Small intestine (tissue), 7 donors: ENCODE data around the gene CRTAC1. TPM values are rescaled to one million over a fixed set of nuclear protein-coding genes. Genes with fewer than 3 reads are reported as not detected.
A peak's percentile ranks its signal among the peaks of the same experiment; 100 is the strongest.
"Not testable (repeated sequence)": the region's sequence is repeated elsewhere in the genome, so short reads cannot be mapped to it uniquely, and the experiment has no call there.

Source experiments
- DNase-seq, 2 donors: peaks; one replicate each; pipeline versions ENCODE4 v3.0.0 to v3.0.0-alpha.2; 2013
- FAIRE-seq: peaks from 2 replicates; lab custom pipeline; 2012; peaks lifted over from hg19 to GRCh38; lab: Jason Lieb, UNC
- H3K27ac ChIP-seq, 3 donors: one replicate each; pipeline ENCODE4 v1.5.1; 2013; ENCODE audit warnings: low read length in 2 of 3, mild to moderate bottlenecking in 2 of 3, control low read depth in 1 of 3, inconsistent platforms in 1 of 3, low read depth in 1 of 3, moderate library complexity in 1 of 3
- H3K27me3 ChIP-seq, 3 donors: one replicate each; pipeline ENCODE4 v1.6.1; 2013; ENCODE audit warnings: low read length in 3 of 3, inconsistent platforms in 1 of 3; ENCODE audit not compliant: control insufficient read depth in 3 of 3, insufficient read depth in 3 of 3
- H3K36me3 ChIP-seq, 3 donors: one replicate each; pipeline ENCODE4 v1.6.1; 2013; ENCODE audit warnings: low read length in 3 of 3, inconsistent platforms in 1 of 3, low read depth in 1 of 3, mild to moderate bottlenecking in 1 of 3, moderate library complexity in 1 of 3; ENCODE audit not compliant: control insufficient read depth in 3 of 3, insufficient read depth in 2 of 3
- H3K4me1 ChIP-seq, 3 donors: one replicate each; pipeline ENCODE4 v1.6.1; 2013; ENCODE audit warnings: low read length in 2 of 3, inconsistent platforms in 1 of 3, low read depth in 1 of 3, mild to moderate bottlenecking in 1 of 3, moderate library complexity in 1 of 3; ENCODE audit not compliant: control insufficient read depth in 3 of 3, insufficient read depth in 2 of 3
- H3K4me3 ChIP-seq, 3 donors: one replicate each; pipeline ENCODE4 v1.5.1; 2013; ENCODE audit warnings: low read length in 3 of 3, control low read depth in 1 of 3, inconsistent platforms in 1 of 3, low read depth in 1 of 3, mild to moderate bottlenecking in 1 of 3, moderate library complexity in 1 of 3
- H3K9me3 ChIP-seq, 2 donors: one replicate each; pipeline ENCODE4 v1.6.1; 2013; ENCODE audit warnings: low read depth in 1 of 2, low read length in 1 of 2; ENCODE audit not compliant: control insufficient read depth in 2 of 2, insufficient read depth in 1 of 2
- WGBS, 3 donors: extraction: QIAGEN DNeasy Blood & Tissue Kit; methylation state at CpG; one replicate each; pipeline ENCODE4 v1.1.7; 2013; 5-methylcytosine and 5-hydroxymethylcytosine counted together
- polyA plus RNA-seq, 4 donors: library from polyadenylated mRNA; stranded (reverse) in 3 of 4; unstranded in 1 of 4; fragments of 200-250 nt in 3 of 4; fragments of 120-200 nt in 1 of 4; gene quantifications; one replicate each; pipeline versions ENCODE4 v1.2.1 to v1.2.3, GENCODE V29; 2013
- donor health status: healthy with polysubstance abuse.
- donor health status: control.
- donor health status: control.
- donor health status: Bipolar disorder and iron deficiency.
- donor health status: healthy.

Gene CRTAC1
- polyA plus RNA-seq, 4 donors: 0.75 to 2.3 TPM; not detected in 2

GRCh38 chr10:97849687-97850402 lies 180.6 kb downstream of the CRTAC1 start, which contains the start of gene GOLGA7B:
Gene GOLGA7B (plus strand): TSS chr10:97849843. CDS start chr10:97850304, 461 bp downstream.
- Histone ChIP-seq H3K27ac (peak within 1 kb of the TSS in 1 of 3 donors; percentile 63), H3K9me3 (no peaks in the 10 kb centered on the region), H3K36me3 (peaks cover 0 to 2% (median 0%) of the 10 kb centered on the region in 3 donors), H3K4me3 (peak within 1 kb of the TSS; percentile 53 to 86 (median 65)), H3K27me3 (peaks cover 0 to 14% (median 2%) of the 10 kb centered on the region in 3 donors), H3K4me1 (peaks cover 0 to 14% (median 2%) of the 10 kb centered on the region in 3 donors)
- DNase-seq (peak; percentile 49 to 80), FAIRE-seq (no peak)
- 1% methylated on average over 43 to 87 of the region's 87 CpGs for WGBS, 3 donors

GRCh38 chr10:97849103-97849686 lies 181.2 kb downstream of the CRTAC1 start:
- Histone ChIP-seq H3K4me1 (peaks cover 0 to 9% (median 0%) of the 10 kb centered on the region in 3 donors), H3K27me3 (peaks cover 0 to 14% (median 2%) of the 10 kb centered on the region in 3 donors), H3K4me3 (peak overlapping the region; percentile 53 to 86 (median 65)), H3K27ac (peak overlapping the region in 1 of 3 donors; percentile 63), H3K9me3 (peaks cover 0 to 1% of the 10 kb centered on the region in 2 donors), H3K36me3 (peaks cover 0 to 2% (median 0%) of the 10 kb centered on the region in 3 donors)
- WGBS, 3 donors: 0 to 5% (median 2%) methylated on average over 11 to 16 of the region's 16 CpGs
- FAIRE-seq (no peak), DNase-seq (peak; percentile 54 to 67)

DNA sequence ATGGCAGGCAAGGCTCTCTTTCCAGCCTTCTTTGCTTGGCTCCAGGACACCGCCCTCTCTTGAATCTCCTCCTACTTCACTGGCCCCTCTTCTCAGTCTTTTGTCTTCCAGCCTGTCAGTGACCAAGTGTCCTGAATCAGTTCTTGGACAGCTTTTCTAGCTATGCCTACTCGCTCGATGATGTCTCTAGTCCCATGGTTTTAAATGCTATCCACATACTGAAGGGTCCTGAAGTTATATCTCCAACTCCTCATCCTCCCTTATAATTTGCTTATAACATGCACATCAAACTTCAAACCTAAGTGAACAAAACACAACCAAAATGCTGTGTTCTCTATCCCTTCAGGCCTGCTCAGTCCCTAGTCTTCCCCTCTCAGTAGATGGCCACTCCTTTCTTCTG lies 185.7 kb downstream of the CRTAC1 start:
- peaks cover 0 to 8% of the 10 kb centered on the region in 2 donors for H3K9me3 ChIP-seq
- H3K27ac ChIP-seq: no peak overlapping the region
- peaks cover 0 to 2% (median 2%) of the 10 kb centered on the region in 3 donors for H3K27me3 ChIP-seq

DNA sequence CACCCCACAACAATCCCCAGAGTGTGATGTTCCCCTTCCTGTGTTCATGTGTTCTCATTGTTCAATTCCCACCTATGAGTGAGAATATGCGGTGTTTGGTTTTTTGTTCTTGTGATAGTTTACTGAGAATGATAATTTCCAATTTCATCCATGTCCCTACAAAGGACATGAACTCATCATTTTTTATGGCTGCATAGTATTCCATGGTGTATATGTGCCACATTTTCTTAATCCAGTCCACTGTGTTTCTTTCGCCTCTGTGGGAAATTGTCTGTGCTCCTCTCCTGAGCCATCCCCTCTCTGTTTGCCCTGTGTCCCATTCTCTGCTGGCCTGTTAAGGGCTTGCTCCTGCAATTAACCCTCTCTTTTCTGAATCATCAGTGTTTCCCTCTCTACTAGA lies 186.4 kb downstream of the CRTAC1 start:
- H3K4me1 ChIP-seq, H3K27ac ChIP-seq, H3K9me3 ChIP-seq, FAIRE-seq, H3K36me3 ChIP-seq, H3K27me3 ChIP-seq, DNase-seq, H3K4me3 ChIP-seq: not testable (repeated sequence)
- WGBS, 3 donors: 90 to 100% (median 95%) methylated on average over 1 of the region's 2 CpGs

More for the DNA sequence above, 185.7 kb downstream of the CRTAC1 start:
- FAIRE-seq: no peak
- WGBS, 3 donors: 90 to 98% (median 96%) methylated on average over 3 of the region's 3 CpGs
- peaks cover 0 to 6% (median 0%) of the 10 kb centered on the region in 3 donors for H3K4me1 ChIP-seq
- DNase-seq: no peak
- H3K4me3 ChIP-seq: no peak overlapping the region
- no peaks in the 10 kb centered on the region for H3K36me3 ChIP-seq

DNA sequence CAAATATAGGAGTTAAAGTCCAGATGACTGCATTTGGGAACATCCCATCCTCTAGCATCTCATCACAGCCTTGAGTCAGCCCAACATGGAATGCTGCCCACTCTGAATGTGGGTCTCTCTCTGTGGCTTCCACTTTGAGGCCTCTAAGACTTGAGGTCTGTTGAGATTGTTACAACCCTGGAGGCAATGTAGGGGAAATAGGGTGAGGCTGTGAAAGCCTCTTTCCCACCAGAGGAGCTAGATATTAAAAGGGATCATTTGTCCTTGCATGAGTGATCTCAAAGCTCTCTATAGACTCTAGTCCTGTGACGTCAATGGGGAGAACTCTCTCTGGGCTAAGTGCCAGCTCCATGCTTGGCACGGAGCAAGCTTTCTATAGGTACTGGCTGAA lies 187.1 kb downstream of the CRTAC1 start:
- H3K4me1 ChIP-seq: peaks cover 0 to 6% (median 0%) of the 10 kb centered on the region in 3 donors
- WGBS, 3 donors: 8 to 40% (median 11%) methylated on average over 2 of the region's 2 CpGs
- H3K36me3 ChIP-seq: no peaks in the 10 kb centered on the region
- H3K4me3 ChIP-seq: no peak overlapping the region
- H3K9me3 ChIP-seq: peaks cover 0 to 8% of the 10 kb centered on the region in 2 donors
- peaks cover 0 to 2% (median 0%) of the 10 kb centered on the region in 3 donors for H3K27me3 ChIP-seq
- DNase-seq (peak in 1 of 2 donors; percentile 75), FAIRE-seq (no peak)
- no peak overlapping the region for H3K27ac ChIP-seq

DNA sequence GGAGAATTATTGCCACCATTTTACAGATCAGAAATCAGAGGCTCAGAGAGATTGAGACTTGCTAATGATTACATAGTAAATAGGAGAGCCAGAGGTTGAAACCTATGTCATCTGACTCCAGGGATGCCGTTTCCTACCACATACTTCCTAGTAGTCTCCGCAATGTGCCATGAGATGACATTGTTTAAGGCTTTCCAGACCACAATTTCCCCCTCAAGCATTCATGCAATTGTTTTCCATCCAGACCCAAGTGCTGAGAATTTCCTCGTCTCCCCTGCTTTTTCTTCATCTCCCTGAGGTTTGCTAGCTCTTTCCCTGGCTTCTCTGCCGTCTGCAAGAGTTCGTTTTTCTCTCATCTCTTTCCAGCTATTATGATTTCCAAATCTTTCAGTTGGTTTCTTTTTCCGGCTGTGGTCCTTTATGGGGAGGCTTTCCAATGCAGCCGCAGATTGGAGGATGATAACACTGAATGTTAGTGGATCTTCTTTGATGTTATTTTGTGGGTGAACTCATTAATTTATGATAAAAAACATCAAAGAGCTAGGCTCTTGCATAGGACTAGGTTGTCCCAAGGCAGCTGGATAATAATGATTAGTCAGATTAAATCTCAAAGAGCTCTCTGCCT lies 187.7 kb downstream of the CRTAC1 start:
- DNase-seq: no peak

DNA sequence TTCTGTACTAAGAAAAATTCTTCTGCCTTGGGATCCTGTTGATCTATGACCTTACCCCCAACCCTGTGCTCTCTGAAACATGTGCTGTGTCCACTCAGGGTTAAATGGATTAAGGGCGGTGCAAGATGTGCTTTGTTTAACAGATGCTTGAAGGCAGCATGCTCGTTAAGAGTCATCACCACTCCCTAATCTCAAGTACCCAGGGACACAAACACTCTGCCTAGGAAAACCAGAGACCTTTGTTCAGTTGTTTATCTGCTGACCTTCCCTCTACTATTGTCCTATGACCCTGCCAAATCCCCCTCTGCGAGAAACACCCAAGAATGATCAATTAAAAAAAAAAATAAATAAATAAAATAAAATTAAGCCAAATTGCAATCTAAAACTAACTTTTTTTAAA lies 188.3 kb downstream of the CRTAC1 start:
- WGBS, 3 donors: 9 to 30% (median 11%) methylated on average over 1 to 2 of the region's 3 CpGs

More for the DNA sequence above, 187.7 kb downstream of the CRTAC1 start:
- Histone ChIP-seq H3K27me3 (peaks cover 0 to 2% (median 0%) of the 10 kb centered on the region in 3 donors), H3K36me3 (no peaks in the 10 kb centered on the region), H3K27ac (no peak overlapping the region), H3K9me3 (peaks cover 0 to 8% of the 10 kb centered on the region in 2 donors), H3K4me3 (no peak overlapping the region), H3K4me1 (peaks cover 0 to 6% (median 0%) of the 10 kb centered on the region in 3 donors)
- 17 to 31% (median 23%) methylated on average over 7 of the region's 7 CpGs for WGBS, 3 donors
- FAIRE-seq: no peak

GRCh38 chr10:97841166-97841565 lies 189.3 kb downstream of the CRTAC1 start:
- DNase-seq, H3K36me3 ChIP-seq, H3K4me3 ChIP-seq, H3K27ac ChIP-seq, FAIRE-seq, H3K27me3 ChIP-seq, H3K4me1 ChIP-seq: not testable (repeated sequence)
- WGBS, 3 donors: 93 to 99% (median 95%) methylated on average over 12 to 16 of the region's 22 CpGs
- H3K9me3 ChIP-seq: peaks cover 0 to 13% of the 10 kb centered on the region in 2 donors

More for the DNA sequence above, 188.3 kb downstream of the CRTAC1 start:
- DNase-seq, H3K9me3 ChIP-seq, H3K27ac ChIP-seq, H3K27me3 ChIP-seq, FAIRE-seq, H3K4me1 ChIP-seq, H3K36me3 ChIP-seq, H3K4me3 ChIP-seq: not testable (repeated sequence)
